Bronchus fibroblast of lung (primary cell): Measurements from ENCODE around the gene BDNF. TPM values are rescaled to one million over a fixed set of nuclear protein-coding genes. Genes with fewer than 3 reads are reported as not detected.

Source experiments
- total RNA-seq: library from RNA; depleted of rRNA; stranded (reverse); fragments of >200 nt; gene quantifications from 2 replicates; pipeline ENCODE4 v1.2.3, GENCODE V29; 2015

Gene BDNF
- total RNA-seq: 7.1 and 8.4 TPM in 2 replicates

DNA sequence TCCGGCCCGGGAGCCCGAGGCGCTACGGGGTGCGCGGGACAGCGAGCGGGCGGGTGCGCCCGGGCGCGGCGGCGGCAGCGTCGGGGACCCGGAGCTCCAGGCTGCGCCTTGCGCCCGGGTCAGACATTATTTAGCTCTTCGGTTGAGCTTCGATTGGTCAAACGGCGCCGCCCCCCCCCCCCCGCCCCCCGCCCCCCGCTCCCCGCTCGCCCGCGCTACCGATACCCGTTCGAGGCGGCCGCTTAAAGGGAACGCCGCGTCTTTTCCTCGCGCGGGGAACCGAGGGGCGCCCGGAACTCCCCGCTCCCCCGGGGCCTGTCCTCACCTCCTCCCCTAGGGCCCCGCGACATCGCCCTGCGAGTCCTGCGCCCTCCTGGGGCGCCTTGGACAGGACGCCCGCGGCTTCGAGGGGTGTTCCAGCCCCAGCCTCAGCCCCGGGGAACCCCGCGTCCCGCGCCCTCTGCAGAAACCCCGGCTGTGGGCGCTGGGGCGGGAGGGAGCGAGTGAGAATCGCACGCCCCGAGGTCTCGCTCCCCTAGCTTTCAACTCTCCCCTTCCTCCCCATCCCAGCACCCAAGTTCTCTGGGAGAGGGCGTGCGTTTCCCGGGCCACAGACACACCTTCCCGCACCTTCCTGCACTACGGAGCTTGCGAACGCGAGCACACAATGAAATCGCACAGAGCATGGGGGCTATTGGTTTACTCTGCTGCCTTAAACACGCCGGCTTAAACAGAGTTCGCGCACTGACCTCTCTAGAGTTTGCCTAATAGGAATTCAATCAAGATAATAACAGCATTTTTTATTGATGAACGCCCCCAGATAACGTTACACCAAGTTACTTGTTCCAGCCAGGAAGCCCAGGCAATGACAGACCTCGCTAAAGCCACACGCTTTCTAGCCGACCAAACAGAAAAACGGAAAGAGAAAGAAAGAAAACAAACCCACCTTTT is at the start of gene BDNF:
TSS of gene BDNF (minus strand) at position 105 of the 951 bp plus-strand sequence. CDS start 41,891 bp downstream, outside the sequence.

Other genes with a start within 250 kb of the BDNF start
- 3.7 and 3.9 TPM in 2 replicates for gene LGR4, start 227.7 kb downstream of the BDNF start, total RNA-seq
- gene LIN7C, start 193.7 kb downstream of the BDNF start, total RNA-seq: 21.7 and 27.6 TPM in 2 replicates